GM21390 (cell line): ENCODE data around the gene ZNF562.

Experiments
- ATAC-seq: cut with Tn5 transposase; IDR thresholded peaks from one replicate; pipeline ENCODE4 v1.9.1; 2021; ENCODE audit not compliant: unreplicated experiment

The ZNF562 gene

DNA sequence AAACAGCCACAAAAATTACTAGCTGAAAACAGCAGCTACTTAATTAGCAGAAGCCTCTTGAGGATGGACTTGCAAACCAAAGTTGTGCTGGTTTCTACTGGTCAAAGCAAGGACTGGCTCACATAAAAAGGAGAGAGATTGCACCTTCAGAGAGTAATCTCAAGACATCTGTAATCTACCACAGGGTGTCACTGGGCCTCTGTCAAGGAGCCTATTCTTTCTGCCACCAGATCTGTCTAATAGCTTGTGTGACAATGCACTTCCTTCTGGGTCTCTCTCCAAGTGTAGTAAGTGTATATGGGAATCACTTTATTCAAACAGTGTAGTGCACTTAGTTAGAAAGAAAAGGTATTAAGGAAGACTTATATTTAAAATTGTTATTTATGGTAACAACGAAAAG lies 29.4 kb downstream of the ZNF562 start:
- ATAC-seq: no peak

DNA sequence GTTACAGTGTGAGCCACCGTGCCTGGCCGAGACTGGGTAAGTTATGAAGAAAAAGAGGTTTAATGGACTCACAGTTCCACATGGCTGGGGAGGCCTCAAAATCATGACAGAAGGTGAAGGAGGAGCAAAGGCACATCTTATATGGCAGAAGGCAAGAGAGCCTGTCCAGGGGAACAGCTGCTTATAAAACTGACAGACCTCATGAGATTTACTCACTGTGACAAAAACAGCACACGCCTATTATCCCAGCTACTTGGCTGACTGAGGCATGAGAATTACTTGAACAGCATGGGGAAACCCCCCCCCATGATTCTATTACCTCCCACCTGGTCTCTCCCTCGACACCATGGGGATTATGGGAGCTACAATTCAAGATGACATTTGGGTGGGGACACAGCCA lies 30.4 kb downstream of the ZNF562 start:
- no peak for ATAC-seq

DNA sequence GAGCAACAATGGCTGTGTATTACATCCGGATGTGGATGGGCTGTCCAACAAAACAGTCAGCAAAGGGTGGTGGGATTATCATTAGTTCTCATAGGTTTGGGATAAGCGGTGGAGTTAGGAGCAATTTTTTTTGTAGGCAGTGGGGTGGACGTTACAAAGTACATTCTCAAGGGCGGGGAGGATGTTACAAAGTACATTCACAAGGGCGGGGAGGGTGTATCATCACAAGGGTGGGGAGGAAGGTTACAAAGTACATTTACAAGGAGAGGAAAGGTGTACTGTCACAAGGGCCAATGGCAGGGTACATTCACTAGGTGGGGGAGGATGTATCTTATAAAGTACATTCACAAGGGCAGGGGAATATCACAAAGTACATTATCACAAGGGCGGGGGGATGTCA lies 33.1 kb downstream of the ZNF562 start:
- no peak for ATAC-seq

DNA sequence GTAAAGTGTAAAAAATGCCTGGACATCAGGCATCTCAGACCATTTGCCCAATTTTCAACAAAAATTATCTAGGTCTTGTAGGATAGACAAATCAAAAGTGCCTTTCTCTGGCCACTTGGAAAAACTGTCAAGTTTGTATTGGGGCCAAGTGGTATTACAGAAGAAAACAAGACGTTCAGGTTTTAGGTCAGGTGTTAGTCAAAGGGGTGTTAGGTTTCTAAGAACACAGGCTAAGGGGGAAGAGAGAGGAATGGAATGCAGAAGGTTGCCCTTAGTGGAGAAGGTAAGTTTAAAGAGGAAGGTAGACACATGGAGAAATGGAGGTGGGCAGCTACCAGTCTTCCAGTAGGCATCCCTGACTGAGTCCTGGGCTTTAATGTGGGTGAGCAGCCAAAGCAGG lies 33.9 kb downstream of the ZNF562 start:
- no peak for ATAC-seq

DNA sequence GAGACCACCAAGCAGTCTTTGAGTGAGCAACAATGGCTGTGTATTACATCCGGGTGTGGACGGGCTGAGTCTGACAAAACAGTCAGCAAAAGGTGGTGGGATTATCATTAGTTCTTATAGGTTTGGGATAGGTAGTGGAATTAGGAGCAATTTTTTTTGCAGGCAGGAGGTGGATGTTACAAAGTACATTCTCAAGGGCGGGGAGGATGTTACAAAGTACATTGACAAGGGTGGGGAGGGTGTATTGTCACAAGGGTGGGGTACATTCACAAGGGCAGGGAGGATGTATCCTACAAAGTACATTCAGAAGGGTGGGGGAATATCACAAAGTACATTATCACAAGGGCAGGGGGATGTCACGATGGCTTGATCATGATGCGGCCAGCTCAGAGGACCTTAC lies 38.9 kb downstream of the ZNF562 start:
- ATAC-seq: no peak

DNA sequence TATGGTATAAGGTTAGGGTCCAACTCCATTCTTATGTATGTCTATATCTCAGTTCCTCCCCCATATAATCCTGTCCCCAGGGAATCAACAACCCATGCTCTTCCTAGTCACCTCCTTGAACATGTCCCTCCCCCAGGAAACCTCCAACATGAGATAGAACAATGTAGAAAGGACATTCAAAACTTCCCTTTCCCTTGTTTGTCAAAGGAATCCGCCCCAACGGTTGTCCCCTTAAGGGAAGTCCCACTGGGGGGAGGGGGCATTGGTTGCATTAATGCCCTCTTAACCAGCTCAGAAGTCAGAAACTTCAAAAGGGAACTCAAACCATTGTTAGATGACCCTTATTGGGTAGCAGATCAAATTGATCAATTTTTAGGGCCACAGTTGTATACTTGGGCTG lies 47.0 kb downstream of the ZNF562 start:
- ATAC-seq: no peak

DNA sequence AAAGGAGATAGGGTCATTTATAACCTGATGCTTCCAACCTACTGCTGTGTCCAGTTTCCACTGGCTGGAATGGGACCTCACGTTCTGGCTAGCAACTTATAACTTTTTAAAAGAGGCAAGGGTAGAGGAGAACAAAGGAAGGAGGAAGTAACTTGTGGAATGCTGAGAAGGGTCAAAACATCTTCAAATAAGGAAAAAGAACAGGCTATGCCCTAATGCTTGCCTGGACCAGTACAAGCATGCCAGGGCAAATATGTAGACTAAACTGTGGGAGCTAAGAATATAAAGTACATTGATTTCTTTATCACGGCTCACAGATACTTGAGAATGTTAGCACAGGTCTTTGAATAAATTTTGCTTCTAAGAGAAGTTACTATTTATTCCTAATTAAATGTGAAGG lies 52.4 kb downstream of the ZNF562 start:
- no peak for ATAC-seq

DNA sequence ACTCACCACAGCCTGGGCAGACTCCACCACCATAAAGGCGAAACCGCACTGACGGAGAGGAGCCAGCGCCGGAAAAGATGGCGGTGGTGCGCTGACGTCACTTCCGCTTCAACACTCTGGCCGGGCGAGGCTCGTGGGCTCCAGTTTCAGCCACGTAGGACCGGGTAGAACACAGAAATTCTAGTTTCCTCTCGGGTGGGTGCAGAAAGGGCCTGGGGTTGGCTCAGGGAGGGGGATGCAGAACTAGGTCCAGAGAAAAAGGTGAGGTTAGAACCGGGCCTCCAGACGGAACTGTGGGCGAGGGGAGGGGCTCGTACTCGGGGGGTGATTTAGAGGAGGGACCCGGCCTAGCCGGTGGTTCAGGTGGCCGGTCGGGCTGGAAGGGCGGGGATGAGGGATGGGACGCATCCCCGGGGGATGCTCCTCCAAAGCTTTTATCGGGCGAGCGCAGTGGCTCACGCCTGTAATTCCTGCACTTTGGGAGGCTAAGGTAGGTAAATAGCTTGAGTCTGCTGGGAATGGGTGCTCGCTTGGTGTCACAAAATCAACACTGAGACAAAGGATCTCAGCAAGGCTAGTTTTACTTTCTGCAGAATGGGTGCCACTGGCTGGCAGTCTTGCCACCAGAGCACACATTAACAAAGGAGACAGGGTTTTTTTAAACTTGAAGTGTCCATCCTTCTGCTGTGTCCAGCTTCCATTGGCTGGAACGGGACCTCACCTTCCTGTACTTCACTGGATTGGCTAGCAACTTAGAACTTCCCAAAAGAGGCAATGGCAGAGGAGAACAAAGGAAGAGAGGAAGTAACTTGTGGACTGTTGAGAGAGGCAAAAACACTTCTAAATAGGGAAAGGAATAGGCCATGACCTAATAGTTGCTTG lies 53.5 kb downstream of the ZNF562 start, which contains the start of gene ZNF561:
ZNF561 (minus strand) TSS at position 77 of the 882 bp plus-strand sequence. CDS start 1,776 bp downstream, outside the sequence.
- peak; percentile 78 for ATAC-seq

DNA sequence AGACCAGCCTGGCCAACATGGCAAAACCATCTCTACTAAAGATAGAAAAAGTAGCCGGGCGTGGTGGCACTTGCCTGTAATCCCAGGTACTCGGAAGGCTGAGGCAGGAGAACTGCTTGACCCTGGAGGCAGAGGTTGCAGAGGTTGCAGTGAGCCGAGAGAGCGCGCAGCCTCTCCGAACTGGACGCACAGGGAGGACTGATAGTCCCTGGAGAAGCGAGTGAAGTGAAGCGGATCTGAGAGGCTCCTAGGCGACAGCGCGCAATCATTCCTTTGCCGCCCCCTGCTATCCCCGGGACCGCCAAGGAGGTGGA lies 54.1 kb downstream of the ZNF562 start:
- no peak for ATAC-seq

DNA sequence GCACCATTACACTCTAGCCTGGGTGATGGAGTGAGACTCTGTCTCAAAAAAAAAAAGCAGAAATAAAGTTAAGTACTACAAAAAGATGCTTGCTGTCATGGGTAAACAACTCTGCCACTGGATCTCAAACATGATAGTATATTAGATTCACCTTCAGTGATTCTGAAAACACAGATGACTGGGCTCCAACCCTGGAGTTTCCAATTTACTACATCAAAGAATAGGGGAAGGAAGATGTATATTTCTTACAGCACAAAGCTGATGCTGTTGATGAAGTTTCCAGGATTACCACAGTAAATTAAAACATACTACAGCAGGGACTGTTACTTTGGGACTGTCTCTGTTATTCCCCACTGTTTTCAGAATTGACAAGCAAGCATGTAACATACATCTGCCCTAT lies 59.1 kb downstream of the ZNF562 start:
- no peak for ATAC-seq

DNA sequence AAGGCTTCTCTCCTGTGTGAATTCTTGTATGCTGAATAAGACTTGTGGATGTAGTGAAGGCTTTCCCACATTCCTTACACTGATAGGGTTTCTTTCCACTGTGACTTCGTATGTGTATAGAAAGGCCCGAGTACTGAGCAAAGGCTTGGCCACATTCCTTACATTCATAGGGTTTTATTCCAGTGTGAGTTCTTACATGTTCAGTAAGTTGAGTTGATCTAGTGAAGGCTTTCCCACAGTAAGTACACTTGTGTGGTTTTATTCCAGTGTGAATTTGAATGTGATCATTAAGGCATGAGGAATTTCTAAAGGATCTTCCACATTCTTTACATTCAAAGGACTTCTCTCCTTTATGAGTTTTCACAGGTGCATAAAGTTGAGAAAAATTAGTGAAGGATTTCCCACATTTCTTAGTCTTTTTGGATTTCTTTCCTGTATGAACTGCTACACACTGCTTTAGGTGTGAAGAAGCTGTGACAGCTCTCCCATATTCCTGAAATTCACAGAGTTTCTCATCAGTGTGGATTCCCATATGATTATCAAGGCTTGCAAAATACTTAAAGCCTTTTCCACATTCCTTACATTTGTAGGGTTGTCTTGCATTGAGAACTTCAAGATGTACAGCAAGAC lies 64.3 kb downstream of the ZNF562 start:
- no peak for ATAC-seq

DNA sequence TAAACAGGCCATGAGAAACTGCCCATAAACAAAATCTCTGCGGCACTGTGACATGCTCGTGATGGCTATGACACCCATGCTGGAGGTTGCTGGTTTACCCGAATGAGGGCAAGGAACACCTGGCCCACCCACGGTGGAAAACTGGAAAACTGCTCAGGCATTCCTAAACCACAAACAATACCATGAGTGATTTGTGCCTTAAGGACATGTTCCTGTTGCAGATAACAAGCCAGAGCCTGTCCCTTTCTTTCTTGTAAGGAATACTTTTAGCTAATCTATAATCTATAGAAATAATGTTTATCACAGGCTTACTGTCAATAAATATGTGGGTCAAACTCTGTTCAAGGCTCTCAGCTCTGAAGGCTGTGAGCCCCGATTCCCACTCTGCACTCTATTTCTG lies 66.0 kb downstream of the ZNF562 start:
- no peak for ATAC-seq

DNA sequence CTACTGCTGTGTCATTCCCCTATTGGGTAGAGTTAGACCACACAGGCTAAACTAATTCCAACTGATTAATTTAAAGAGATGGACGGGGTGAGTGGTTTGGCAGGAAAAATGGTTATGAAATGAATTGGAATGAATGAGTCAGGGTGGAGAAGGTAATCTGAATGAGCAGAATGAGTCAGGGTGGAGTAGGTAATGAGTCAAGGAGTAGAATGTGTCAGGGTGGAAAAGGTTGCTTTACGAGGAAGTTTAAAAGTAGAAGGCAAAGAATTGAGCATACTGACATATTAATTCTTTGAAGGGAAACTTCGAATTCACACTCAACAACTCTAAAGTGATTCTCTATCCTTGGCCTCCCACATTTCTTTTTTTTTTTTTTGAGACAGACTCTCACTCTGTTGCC lies 77.9 kb downstream of the ZNF562 start:
- no peak for ATAC-seq
